Fibroblast of skin of left biceps (primary cell): Measurements from ENCODE around the gene CCL8.
A peak's percentile ranks its signal among the peaks of the same experiment; 100 is the strongest.
"Not testable (repeated sequence)": the region's sequence is repeated elsewhere in the genome, so short reads cannot be mapped to it uniquely, and the experiment has no call there.

ENCODE experiments used
- DNase-seq, 2 experiments: peaks; one replicate each; pipeline ENCODE4 v3.0.0-alpha.2; 2013; ENCODE audit warnings: low read depth in 2 of 2

The CCL8 gene

DNA sequence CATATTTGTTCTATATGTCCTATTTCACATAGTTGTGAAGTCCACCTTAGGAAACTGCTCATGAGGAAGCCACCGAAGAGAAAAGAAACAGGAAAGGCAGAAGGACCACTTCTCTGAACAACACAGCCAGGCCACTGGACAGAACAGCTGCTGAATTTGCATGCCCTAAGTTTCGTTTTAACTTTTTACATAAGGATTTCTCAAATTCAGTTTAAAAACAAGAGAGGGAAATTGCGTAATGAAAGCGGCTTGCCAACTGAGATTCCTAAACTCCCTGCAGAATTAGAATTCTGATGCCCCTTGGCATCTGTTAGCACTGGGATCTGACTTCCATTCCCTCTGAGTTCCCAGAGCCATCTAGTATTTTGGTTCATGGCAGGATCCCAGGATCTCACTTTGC is 5.0 kb upstream of the CCL8 start:
- peak in 1 of 2 experiments; percentile 30 for DNase-seq

DNA sequence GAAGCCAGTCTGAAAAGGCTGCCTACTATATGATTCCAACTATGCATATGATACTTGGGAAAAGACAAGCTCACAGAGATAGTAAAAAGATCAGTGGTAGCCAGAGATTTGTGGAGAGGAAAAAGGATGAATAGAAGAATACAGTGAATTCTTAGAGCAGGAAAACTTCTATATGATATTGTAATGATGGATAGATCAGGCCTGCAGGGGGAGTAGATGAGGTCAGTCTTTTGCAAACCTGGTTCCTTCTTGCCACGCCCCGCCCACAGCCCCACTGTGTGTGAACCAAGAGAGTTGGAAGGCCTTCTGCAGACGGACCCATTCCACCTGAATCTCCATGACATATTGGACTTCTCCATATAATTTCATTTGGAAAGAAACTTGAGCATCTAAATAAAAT is 761 bp upstream of the CCL8 start:
- DNase-seq: no peak

DNA sequence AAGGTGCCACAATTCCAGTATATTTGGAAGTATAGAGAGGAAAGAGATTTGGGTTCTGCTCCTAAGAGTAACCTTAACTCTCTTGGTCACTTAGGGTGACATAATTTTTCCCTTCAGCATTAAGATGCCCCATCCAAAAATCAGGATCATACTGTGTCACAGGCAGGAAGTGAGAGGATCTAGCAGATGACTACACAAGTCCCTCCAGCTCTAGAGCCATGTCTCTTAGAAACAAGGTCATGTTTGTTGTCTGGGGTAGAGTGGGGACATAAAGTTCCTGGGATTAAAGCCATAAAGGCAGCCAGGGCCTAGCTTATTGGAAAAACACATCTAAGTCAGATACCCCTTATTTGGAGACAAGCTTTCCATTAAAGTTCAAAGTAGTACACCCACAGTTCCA is 2.7 kb downstream of the CCL8 start:
- DNase-seq: no peak

DNA sequence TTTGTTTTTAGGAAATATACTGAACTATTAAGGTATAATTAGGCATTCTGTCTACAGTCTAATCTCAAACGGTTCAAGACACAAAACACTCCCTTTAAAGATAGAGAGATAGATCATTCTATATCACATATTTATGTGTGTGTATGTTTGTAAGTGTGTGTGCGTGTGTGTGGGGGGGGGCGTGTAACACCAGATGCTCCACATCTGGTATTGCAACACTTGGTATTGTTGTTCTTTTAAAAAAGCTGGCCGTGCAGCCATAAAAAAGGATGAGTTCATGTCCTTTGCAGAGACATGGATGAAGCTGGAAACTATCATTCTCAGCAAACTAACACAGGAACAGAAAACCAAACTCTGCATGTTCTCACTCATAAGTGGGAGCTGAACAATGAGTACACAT is 8.3 kb downstream of the CCL8 start:
- not testable (repeated sequence) for DNase-seq

DNA sequence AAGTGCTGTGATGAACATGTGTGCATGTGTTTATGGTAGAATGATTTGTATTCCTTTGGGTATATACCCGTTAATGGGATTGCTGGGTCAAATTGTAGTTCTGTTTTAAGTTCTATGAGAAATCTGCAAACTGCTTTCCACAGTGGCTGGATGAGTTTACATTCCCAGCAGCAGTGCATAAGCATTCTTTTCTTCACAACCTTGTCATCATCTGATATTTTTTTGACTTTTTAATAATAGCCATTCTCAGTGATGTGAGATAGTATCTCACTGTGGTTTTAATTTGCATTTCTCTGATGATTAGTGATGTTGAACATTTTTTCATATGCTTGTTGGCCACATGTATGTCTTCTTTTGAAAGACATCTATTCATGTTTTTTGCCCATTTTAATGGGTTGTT is 18.5 kb downstream of the CCL8 start:
- DNase-seq: no peak

DNA sequence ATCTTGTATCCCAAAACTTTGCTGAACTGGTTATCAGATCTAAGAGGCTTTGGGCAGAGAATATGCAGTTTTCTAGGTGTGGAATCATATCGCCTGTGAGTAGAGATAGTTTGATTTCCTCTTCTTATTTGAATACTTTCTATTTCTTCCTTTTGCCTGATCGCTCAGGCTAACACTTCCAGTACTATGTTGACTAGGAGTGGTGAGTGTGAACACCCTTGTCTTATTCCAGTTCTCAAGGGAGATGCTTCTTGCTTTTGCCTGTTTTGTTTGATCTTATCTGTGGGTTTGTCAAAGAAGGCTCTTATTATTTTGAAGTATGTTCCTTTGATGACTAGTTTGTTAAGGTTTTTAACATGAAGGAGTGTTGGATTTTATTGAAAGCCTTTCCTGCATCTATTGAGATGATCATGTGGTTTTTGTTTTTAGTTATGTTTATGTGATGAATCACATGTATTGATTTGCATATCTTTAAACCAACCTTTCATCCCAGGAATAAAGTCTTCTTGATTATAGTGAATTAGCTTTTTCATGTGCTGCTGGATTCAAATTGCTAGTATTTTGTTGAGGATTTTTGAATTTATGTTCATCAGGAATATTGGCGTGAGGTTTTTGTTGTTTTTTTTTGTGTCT is 20.0 kb downstream of the CCL8 start:
- no peak for DNase-seq

DNA sequence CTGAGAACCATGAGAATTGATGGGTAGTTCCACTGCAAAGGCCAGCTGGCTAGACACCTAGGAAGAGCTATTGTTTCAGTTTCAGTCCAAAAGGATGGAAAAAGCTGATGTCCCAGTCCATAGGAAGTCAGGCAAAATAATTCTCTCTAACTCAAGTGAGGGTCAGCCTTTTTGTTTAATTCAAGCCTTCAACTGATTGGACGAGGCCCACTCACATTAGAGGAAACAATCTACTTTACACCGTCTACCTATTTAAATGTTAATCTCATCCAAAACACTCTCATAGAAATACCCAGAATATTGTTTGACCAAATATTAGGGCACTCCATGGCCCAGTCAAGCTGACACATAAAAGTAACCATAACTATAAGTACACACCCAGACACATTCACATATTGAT is 22.7 kb downstream of the CCL8 start:
- DNase-seq: no peak

DNA sequence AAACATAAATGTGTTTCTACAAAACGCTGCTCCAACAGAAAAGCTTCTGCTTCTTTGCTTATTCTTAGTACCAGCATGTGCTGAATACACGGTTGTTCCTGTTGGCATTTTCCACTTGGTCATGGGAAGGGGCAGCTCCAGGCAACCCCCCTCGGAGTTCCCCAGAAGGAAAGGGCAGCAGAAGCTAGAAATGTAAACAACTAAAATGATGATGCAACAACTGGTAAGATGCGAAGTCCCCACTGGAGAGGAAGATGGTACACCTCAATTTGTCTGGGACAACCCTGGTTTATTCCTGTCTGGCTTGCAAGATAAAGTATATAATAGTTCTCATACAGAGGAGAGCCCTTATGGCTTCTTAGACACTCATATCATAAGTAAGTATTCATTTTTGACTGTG is 27.8 kb downstream of the CCL8 start:
- no peak for DNase-seq

DNA sequence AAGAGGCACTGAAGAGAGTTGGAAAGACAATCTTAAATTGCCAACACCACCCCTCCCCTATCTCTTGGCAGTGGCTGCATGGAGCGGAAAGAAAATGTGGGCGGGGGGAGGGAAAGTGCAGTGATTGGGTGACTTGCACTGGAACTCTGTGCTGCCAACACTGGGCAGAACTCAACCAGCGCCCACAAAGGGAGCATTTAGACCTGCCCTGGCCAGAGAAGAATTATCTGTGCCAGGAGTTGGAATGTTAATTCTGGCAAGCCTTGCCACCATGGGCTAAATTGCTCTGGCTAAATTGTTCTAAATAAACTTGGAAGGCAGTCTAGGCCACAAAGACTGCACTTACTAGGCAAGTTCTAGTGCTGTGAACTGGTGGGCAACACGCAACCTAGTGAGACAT is 30.5 kb downstream of the CCL8 start:
- no peak for DNase-seq

DNA sequence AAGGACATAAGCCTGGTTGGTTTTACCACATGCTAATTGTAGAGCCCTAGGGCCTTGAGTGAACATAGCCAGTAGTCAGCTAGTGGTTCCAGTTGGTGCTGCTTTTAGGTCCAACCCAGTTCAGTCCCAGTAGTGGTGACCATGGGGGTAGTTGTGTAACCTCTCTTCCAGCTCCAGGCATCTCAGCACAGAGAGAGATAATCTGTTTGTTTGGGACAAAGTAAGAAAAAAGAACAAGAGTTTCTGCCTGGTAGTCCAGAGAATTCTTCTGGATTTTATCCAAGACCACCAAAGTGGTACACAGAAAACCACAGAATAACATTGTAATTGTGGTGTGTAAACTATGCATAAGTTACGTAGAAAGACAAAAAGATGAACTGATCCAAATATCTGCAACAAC is 31.9 kb downstream of the CCL8 start:
- no peak for DNase-seq

DNA sequence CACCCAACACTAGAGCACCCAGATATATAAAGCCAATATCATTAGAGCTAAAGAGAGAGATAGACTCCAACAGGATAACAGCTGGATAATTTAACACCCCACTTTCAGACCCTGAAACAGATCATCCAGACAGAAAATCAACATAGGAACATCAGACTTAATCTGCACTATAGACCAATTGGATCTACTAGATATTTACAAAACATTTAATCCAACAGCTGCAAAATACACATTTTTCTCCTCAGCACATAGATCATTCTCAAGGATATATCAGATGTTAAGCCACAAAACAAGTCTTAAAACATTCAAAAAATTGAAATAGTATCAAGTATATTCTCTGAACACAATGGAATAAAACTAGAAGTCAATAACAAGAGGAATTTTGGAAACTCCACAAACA is 33.0 kb downstream of the CCL8 start:
- DNase-seq: no peak

DNA sequence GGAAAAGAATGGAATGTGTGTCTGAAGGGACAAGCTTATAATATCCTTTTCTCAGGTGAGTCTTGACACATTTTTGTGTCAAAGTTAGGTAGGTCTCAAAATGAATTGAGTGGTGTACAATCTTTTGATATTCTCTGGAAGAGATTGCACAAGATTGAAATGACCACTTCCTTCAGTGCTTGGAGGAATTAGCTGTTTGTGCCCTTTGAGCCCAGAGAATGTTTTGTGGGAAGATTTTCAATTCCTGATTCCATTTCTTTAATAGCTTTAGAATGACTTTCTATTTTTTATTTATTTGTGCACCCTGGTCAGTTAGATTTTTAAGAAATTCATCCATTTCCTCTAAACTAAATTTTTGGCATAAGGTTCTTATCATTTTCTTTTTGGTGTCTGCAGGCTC is 35.4 kb downstream of the CCL8 start:
- no peak for DNase-seq

DNA sequence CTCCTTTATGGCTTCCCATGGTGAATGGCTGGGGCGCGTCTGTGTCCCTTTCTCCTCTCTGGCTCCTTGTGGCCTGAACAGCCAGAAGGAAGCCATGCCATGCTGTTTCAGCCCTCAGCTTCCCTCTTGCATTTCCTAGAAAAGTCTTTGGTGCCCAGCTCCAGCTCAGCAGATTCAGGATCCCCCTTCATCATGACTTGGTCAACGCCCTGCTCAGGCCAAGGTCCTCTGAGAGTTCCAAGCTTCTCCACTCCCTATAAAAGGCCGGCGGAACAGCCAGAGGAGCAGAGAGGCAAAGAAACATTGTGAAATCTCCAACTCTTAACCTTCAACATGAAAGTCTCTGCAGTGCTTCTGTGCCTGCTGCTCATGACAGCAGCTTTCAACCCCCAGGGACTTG is 37.0 kb downstream of the CCL8 start, which contains the start of gene CCL13:
TSS of gene CCL13 (plus strand) at position 287 of the 400 bp plus-strand sequence. CDS start at position 334, 47 bp downstream.
- DNase-seq: no peak

DNA sequence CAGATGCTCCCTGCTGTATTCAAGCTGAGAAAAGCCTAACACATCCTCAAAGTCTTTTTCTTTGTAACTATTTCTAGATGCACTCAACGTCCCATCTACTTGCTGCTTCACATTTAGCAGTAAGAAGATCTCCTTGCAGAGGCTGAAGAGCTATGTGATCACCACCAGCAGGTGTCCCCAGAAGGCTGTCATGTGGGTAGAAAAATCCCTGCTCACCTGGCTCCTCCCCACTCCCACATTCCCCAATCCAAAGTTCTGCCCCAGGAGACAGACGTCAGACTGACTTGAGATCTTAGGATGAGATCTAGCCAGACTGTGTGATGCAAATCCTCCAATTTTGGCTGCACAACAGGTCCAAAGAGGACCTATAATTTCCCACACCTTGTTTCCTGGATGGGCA is 38.2 kb downstream of the CCL8 start:
- DNase-seq: no peak

DNA sequence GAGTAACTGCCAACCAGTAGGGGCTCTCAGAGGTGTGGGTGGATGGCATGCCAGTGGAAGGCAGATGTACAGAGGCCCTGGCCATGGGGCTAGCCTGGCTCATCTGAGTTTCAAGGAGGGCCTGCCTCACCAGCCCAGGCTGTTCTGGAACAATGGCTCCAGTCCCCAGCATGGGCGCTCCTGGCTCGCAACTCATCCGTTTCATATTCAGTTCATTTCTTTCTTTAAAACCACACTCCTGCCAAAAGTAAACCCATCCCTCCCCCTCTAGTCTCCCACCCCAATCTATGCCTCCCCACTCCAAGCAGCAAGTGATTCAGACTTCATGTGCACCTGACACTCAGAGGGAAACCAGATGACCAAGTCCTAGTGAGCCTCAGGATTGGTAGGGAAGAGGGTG is 39.4 kb downstream of the CCL8 start:
- DNase-seq: no peak

DNA sequence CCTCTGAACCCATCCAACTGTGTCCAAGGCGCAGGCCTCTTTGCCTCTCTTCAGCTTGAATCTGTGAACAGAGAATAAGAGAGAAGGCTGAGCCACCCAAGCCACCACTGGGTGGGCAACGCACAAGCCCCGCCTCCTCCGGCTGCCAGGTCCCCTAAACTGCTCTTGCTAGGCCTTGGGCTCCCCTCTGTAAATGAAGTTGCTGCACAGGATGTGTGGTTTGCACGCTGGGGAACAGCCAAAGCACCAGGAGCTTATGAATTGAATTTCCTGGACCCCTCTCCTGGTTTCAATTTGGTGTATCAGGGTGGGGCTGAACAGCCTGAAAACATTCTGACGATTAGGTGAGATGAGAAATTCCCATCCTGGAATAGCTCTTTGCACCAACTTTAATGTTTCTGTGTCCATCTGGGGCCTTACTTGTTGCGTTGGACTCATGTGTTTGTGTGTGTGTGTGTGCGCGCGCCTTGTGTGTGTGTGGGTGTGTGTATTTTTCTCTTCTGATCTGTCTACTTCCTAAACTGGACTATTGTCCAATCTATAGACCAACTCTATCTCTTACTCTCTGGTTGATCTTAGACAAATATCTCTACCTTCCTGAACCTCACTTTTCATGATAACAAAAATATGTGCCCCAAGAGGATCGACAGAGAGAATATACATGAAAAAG is 41.5 kb downstream of the CCL8 start:
- DNase-seq: no peak

DNA sequence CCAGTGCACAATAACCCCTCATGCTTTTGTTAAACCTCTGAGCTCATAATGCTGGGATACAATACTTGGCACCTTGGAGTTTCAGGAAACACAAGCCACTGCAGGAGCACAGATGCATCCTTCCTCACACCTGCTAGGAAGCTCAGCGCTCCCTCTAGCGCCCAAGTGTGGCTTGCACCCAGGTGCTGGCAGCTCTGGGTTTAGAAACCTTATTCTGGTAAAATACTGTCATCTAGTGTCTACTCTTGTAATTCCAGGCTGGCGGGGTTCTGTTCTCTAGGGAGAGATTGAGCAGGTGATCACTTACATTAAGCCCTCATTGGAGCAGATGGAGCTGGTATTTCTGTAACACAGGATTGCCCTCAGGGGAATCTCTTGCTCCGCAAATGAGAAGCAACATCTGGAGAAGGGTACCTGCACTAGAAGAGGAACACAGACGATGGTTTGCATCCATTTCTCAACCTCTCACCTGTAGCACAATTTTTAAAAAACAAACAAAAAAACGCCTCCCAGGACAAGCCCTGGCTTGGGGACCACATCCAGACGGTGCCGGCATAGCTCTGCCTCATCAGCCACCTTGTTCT is 42.3 kb downstream of the CCL8 start:
- peak; percentile 50 to 54 for DNase-seq

DNA sequence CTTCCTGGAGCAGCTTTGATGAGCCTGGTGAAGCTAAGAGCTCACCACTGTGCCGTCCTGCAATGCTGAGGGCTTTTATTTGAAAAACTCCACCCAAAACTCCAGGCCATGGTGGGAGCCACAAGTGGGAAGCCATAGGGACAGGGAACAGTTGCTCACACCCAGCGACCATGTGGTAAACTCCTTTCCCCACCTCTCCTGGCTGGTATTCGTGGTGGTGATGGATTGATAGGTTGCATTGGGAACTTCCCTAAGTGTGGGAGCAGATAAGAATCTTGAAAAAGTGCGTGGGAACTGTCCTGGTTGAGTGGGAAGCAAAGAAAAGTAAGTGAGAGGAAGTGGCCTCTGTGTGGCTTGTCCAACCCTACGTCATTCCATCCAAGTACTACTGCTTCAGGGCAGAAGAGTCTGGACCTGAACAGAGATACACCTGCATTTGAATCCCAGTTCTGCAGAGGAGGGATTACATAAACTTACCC is 44.0 kb downstream of the CCL8 start, which contains the start of gene CCL1:
TSS of gene CCL1 (minus strand) at position 51 of the 479 bp plus-strand sequence. CDS start 72 bp downstream, outside the sequence.
- no peak for DNase-seq

DNA sequence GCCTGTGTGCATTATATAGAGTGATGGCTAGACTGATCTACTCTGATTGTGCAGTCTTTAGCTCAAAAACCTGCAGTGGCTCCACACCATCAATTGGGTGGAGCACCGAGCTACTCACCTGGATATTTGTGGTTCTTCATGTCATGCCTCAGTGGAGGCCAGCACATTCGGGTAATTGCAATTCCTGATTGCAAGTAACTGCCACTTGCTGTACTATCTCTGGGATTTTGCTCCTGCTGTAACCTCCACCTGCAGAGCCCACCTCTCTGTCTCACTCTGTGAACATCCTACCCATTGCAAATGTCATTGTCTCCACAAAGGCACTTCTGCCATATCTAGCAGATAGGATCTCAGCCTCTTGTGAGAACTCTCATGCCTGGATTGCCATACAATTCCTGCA is 45.5 kb downstream of the CCL8 start:
- DNase-seq: no peak

DNA sequence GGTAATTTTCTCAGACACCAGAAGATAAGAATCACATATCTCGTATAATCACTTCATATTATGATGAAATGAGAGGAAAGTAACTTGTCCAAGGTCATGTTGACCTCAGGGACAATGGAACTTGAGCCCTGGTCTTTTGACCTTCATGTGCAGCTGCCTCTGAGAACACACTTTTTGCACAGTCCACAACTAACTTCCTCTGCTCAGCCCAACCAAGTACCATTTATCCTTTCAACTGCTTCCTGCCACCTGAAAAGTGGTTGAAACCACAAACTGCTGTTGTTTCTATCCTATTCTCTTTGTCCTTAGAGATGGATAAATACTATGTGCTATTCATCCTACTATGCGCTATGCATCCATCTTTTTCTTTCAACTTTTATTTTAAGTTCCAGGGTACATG is 46.1 kb downstream of the CCL8 start:
- no peak for DNase-seq

DNA sequence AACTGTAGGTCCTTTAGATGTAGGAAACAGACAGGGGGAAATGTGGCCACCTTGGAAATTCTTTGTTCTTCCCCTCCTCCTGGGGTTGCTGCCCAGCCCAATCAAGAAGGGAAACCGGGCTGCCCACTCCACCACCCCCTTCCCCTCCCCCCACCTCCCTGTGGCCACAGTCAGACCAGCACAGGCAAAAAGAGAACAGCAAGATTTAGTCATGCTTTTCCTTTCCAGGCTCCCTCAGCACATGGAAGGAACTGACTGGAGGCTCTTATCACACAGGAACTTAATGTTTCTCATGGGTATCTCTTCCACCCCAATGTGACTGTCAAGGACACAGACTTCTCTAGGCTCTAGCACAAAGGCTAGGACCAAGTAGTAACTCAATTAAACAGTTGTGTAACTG is 46.8 kb downstream of the CCL8 start:
- no peak for DNase-seq

DNA sequence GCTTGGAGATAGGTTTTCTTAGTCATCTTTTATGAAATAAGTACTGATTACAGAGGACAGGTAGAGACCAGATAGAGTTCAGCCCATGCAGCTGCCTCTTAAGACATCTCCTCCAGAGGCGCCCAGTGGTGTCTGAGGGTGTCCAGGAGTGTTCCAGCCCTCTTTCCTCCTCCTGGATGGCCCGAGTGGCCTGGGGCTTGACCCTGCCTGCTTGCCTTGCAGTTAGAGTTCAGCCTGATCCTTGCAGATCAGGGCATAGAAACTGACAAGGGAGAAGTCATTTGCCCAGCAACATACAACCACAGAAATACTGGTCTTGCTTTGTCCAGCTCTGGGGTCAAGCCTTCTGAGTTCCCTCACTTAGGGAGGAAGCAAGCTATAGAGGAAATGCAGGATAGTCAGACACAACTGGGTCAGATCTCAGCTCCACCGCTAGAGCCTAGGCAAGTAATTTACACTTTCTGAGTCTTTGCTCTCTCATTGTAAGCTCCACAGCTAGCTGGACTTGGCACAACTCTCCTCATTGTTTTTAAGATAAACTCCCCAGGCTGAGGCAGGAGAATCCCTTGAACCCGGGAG is 47.4 kb downstream of the CCL8 start:
- DNase-seq: no peak
